Ovary (tissue), 9 donors: ENCODE measurements around the gene ZKSCAN8. TPM values are rescaled to one million over a fixed set of nuclear protein-coding genes. Genes with fewer than 3 reads are reported as not detected.

Experiments used
- DNase-seq, 5 donors: peaks; one replicate each; pipeline ENCODE4 v3.0.0-alpha.2; 2019 to 2020
- H3K27ac ChIP-seq, 2 donors: fragments of 200-600 bp; one replicate each; pipeline versions ENCODE4 v1.5.1 to v1.8.0; 2019 to 2022
- H3K27me3 ChIP-seq: fragments of 200-600 bp; one replicate; pipeline ENCODE4 v1.8.0; 2022
- H3K36me3 ChIP-seq: fragments of 200-600 bp; sonication (generic); one replicate; pipeline ENCODE4 v1.5.1; 2019
- H3K4me1 ChIP-seq: one replicate; pipeline ENCODE4 v1.8.1; 2013; ENCODE audit warnings: mild to moderate bottlenecking, moderate library complexity; ENCODE audit not compliant: insufficient read depth
- H3K4me3 ChIP-seq: fragments of 200-600 bp; sonication (generic); one replicate; pipeline ENCODE4 v1.5.1; 2017
- H3K9me3 ChIP-seq, 2 donors: fragments of 200-600 bp in 1 of 2; sonication (generic) in 1 of 2; one replicate each; pipeline versions ENCODE4 v1.5.1 to v1.8.1; 2013 to 2019; ENCODE audit warnings: mild to moderate bottlenecking in 1 of 2, moderate library complexity in 1 of 2
- CTCF ChIP-seq, 3 donors: fragments of 450-650 bp in 2 of 3; fragments of 200-600 bp in 1 of 3; IDR thresholded peaks; one replicate each; pipeline versions ENCODE4 v1.5.1 to v1.8.0; 2016 to 2022; ENCODE audit warnings: antibody characterized with exemption in 3 of 3, mild to moderate bottlenecking in 1 of 3
- EP300 ChIP-seq: sonication (generic); formaldehyde crosslinking; IDR thresholded peaks from one replicate; pipeline ENCODE4 v1.6.1; 2017; ENCODE audit warnings: antibody characterized with exemption
- POLR2A ChIP-seq: fragments of 450-650 bp; IDR thresholded peaks from one replicate; pipeline ENCODE4 v1.6.1; 2017; ENCODE audit warnings: antibody characterized with exemption, mild to moderate bottlenecking, moderate library complexity
- WGBS, 3 donors: extraction: QIAGEN DNeasy Blood & Tissue Kit in 1 of 3; methylation state at CpG; one replicate each; pipeline versions ENCODE4 v1.1.5 to v1.1.7; 2013 to 2017; 5-methylcytosine and 5-hydroxymethylcytosine counted together
- intact Hi-C, 4 donors: fragments of 100-400 bp; cut with DNase I; formaldehyde crosslinking; loops; one replicate each; pipeline versions ENCODE4 v1.11.0 to v1.15.1; 2022 to 2023
- polyA plus RNA-seq, 2 donors: library from polyadenylated mRNA; stranded (reverse); fragments of 200-250 nt in 1 of 2; fragments of 350-450 nt in 1 of 2; fragmentation: Illumina TruSeq in 1 of 2; extraction: RNeasy Lipid Tissue Mini Kit (QIAGEN cat#74804) in 1 of 2; gene quantifications; one replicate each; pipeline ENCODE4 v1.2.3, GENCODE V29; 2013 to 2014
- total RNA-seq, 7 donors: library from RNA; depleted of rRNA in 2 of 7; stranded (reverse); fragments of >200 nt in 2 of 7; fragmentation: NEBNext Ultra II Directional in 3 of 7; extraction: Animal tissue kit (Norgen Biotek cat#: 25700) in 3 of 7; gene quantifications; one replicate each; pipeline versions ENCODE4 v1.1.0 to v1.2.4, GENCODE V29; 2016 to 2023
- donor health status: DM: no; HTN: no; CAD: no; lungs with moderate emphysema.
- donor health status: DM: no; HTN: no; CAD: no.
- donor health status: Bipolar disorder and iron deficiency.
- donor health status: DM: yes; HTN: yes; CAD: no.
- donor health status: DM: no; HTN: no; CAD: no.
- donor health status: DM: yes; HTN: yes; CAD: no.

ZKSCAN8 gene
- total and polyA plus RNA-seq, 9 donors, result 13.6 to 44.6 (median 30.9) TPM

- Histone ChIP-seq H3K4me3 (peak overlapping the region; percentile 81), H3K27me3 (no peaks in the 10 kb centered on the region), H3K36me3 (no peaks in the 10 kb centered on the region), H3K27ac (no peak overlapping the region), H3K9me3 (no peaks in the 10 kb centered on the region), H3K4me1 (peaks cover 7% of the 10 kb centered on the region)
- no peak for DNase-seq
- TF ChIP-seq POLR2A (no peak), CTCF (IDR thresholded peaks at IDR 0.05) (no peak), EP300 (no peak)
- 4 to 7% (median 5%) methylated on average over 4 of the region's 4 CpGs for WGBS, 3 donors
- intact Hi-C loops, result loop anchor here in 1 of 4 donors (5.0 kb wide), 1 partner anchor 80 kb away; no protein-coding TSS in a partner anchor
Observed at GRCh38 chr6:28142446-28142845, 763 bp downstream of the ZKSCAN8 start.

- Histone ChIP-seq H3K27ac (no peak overlapping the region), H3K27me3 (no peaks in the 10 kb centered on the region), H3K4me3 (no peak overlapping the region), H3K4me1 (peaks cover 2% of the 10 kb centered on the region), H3K36me3 (no peaks in the 10 kb centered on the region), H3K9me3 (no peaks in the 10 kb centered on the region)
- intact Hi-C loops, result no loop called here
- WGBS, 3 donors, result 97 to 100% (median 98%) methylated on average over 1 of the region's 1 CpG
- TF ChIP-seq EP300, result no peak
- no peak for TF ChIP-seq POLR2A
- no peak for TF ChIP-seq CTCF (IDR thresholded peaks at IDR 0.05)
- no peak for DNase-seq
Observed at GRCh38 chr6:28145231-28145630, 3.5 kb downstream of the ZKSCAN8 start.

- WGBS, 3 donors, result 90 to 96% (median 93%) methylated on average over 2 of the region's 2 CpGs
- no peak for DNase-seq
- H3K9me3 ChIP-seq, result no peaks in the 10 kb centered on the region
- H3K36me3 ChIP-seq, result no peaks in the 10 kb centered on the region
- no peak overlapping the region for H3K4me3 ChIP-seq
- H3K27me3 ChIP-seq, result no peaks in the 10 kb centered on the region
- no peaks in the 10 kb centered on the region for H3K4me1 ChIP-seq
- TF ChIP-seq POLR2A (no peak), EP300 (no peak), CTCF (IDR thresholded peaks at IDR 0.05) (no peak)
- intact Hi-C loops, result no loop called here
- H3K27ac ChIP-seq, result no peak overlapping the region
Observed at GRCh38 chr6:28152531-28152930, 10.8 kb downstream of the ZKSCAN8 start.

- Histone ChIP-seq H3K4me1 (no peaks in the 10 kb centered on the region), H3K27me3 (no peaks in the 10 kb centered on the region), H3K4me3 (no peak overlapping the region), H3K27ac (no peak overlapping the region), H3K36me3 (no peaks in the 10 kb centered on the region), H3K9me3 (no peaks in the 10 kb centered on the region)
- DNase-seq, result no peak
- WGBS, 3 donors, result 96 to 100% (median 96%) methylated on average over 1 of the region's 1 CpG
- TF ChIP-seq CTCF (IDR thresholded peaks at IDR 0.05) (no peak), POLR2A (no peak), EP300 (no peak)
- intact Hi-C loops, result no loop called here
Observed at GRCh38 chr6:28153546-28153945, 11.9 kb downstream of the ZKSCAN8 start.

- no peaks in the 10 kb centered on the region for H3K4me1 ChIP-seq
- intact Hi-C loops, result no loop called here
- DNase-seq, result no peak
Observed at GRCh38 chr6:28154357-28154756, 12.7 kb downstream of the ZKSCAN8 start.

More at GRCh38 chr6:28154357-28154756, 12.7 kb downstream of the ZKSCAN8 start:
- Histone ChIP-seq H3K27ac (no peak overlapping the region), H3K36me3 (no peaks in the 10 kb centered on the region), H3K9me3 (no peaks in the 10 kb centered on the region), H3K27me3 (no peaks in the 10 kb centered on the region), H3K4me3 (no peak overlapping the region)
- TF ChIP-seq EP300 (no peak), CTCF (IDR thresholded peaks at IDR 0.05) (no peak), POLR2A (no peak)
